T-helper 1 cell treated with Interleukin-12 subunit alpha and Interleukin-12 subunit beta and Interleukin-4 antibody, amounts not matched to agents 30 μg/mL and 1 μg/mL, for 36 hours (primary cell): ENCODE measurements around the gene BRD4.

Experiments
- H3K27ac Mint-ChIP-seq: one replicate; pipeline ENCODE4 v1.8.0; 2021; ENCODE audit warnings: mild to moderate bottlenecking, mixed read lengths
- H3K27me3 Mint-ChIP-seq: one replicate; pipeline ENCODE4 v1.8.0; 2021; ENCODE audit warnings: low read depth, mixed read lengths
- H3K36me3 Mint-ChIP-seq: one replicate; pipeline ENCODE4 v1.8.0; 2021; ENCODE audit warnings: low read depth, mixed read lengths
- H3K4me1 Mint-ChIP-seq: one replicate; pipeline ENCODE4 v1.8.0; 2021; ENCODE audit warnings: low read depth, mixed read lengths
- H3K4me3 Mint-ChIP-seq: one replicate; pipeline ENCODE4 v1.8.0; 2021; ENCODE audit warnings: mild to moderate bottlenecking, moderate library complexity, mixed read lengths
- H3K9me3 Mint-ChIP-seq: one replicate; pipeline ENCODE4 v1.8.0; 2021; ENCODE audit warnings: mixed read lengths

Gene BRD4

DNA sequence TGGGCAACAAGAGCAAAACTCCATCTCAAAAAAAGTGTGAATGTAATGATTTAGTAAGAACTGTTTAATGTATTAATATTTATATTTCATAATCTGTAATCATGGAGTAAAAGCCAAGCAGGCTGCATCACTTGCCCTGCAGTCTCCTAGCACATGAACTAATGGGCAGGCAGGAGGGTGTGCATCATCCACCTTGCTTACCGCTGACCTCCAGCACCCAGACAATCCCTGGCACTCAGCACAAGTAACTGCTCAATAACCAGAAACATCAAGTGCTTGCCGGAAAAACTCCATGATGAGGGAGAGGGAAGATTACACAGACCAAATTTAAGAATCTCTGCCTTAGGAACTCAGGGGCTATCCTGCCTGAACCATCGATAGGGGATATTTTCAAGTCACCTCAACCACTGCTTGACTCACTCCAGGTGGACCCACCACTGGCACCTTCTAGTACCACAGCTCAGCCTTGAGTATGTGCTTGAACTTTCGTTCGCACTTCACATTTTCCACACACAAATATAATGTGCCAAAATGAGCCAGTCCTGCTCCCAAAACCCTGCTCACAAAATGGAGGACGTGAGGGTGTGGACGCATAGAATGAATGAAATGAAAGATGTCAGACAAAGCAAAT, 18.6 kb downstream of the BRD4 start:
- Mint-ChIP-seq H3K27ac (no peak overlapping the region), H3K4me1 (peaks cover 54% of the 10 kb centered on the region), H3K9me3 (no peaks in the 10 kb centered on the region), H3K4me3 (no peak overlapping the region), H3K36me3 (peaks cover 1% of the 10 kb centered on the region), H3K27me3 (no peaks in the 10 kb centered on the region)

DNA sequence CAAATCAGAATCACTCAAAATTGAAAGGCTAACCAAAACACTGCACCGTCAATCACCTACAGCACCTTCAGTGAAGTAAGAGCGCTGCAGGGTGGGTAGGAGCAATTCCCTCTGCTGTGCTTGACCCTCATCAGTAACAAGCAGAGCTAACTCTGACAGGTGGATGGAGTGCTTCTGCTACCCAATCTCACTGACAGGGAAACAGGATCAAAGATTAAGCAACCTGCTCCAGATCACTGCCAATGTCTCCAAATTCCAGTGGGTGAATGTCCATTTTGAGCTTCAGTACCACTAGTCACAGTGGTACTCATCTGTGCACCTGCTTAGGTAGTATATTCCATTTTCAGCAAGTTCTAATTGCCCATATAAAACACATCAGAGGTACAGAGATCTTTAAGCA, 25.2 kb downstream of the BRD4 start:
- H3K27me3 Mint-ChIP-seq: no peaks in the 10 kb centered on the region
- H3K9me3 Mint-ChIP-seq: no peaks in the 10 kb centered on the region
- no peak overlapping the region for H3K27ac Mint-ChIP-seq
- peaks cover 1% of the 10 kb centered on the region for H3K36me3 Mint-ChIP-seq
- H3K4me3 Mint-ChIP-seq: no peak overlapping the region
- H3K4me1 Mint-ChIP-seq: peaks cover 40% of the 10 kb centered on the region

DNA sequence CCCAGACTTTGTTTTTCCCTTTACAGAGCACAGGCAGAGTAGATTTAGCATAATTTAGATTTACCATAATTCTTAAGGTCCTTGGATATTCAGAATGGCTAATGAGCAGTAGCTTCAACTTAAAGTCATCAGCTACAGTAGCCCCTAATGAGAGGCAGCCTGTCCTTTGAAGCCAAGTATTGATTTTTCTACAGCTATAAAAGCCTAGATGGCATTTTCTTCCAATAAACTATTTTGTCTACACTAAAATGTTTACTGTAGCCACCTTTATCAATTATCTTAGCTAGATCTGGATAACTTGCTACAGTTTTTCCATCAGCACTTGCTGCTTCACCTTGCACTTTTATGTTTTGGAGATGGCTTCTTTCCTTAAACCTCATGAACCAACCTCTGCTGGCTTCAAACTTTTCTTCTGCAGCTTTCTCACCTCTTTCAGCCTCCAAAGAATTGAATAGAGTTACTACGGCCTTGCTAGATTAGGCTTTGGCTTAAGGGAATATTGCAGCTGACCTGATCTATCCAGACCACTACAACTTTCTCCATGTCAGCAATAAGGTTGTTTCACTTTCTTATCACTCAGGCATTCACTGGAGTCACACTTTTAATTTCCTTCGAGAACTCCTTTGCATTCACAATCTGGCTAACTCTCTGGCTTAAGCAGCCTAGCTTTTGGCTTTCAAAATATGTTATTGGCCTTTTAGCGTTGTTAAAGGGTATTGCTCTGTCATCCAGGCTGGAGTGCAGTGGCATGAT, 26.6 kb downstream of the BRD4 start:
- Mint-ChIP-seq H3K36me3 (peaks cover 1% of the 10 kb centered on the region), H3K4me1 (peaks cover 41% of the 10 kb centered on the region), H3K27me3 (no peaks in the 10 kb centered on the region), H3K27ac (no peak overlapping the region), H3K9me3 (no peaks in the 10 kb centered on the region), H3K4me3 (no peak overlapping the region)

DNA sequence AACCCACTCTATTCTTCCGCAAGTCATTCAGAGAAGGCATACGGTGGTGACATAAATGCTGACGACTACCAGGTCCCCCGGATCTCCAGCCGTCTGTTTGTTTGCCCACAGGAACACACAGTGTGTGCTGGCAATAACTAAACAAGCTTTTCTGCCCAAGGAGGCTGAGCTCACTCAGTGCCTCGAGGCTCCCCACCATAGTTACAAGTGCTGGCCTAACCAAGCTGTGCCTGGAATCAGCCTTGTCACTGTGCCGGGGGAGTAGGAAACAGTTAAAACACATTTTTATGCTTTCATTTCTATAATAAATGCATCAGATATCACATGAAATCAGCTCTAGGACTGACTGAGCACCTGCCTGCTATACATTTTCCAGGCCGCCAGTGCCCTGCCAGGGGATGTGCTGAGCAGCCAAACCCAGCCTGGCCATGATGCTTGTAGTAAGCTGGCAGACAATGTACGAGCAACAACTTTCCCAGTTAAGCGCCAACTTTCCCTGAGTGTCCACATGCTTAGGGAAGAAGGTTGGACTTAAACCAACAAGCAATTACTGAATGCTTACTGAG, 28.1 kb downstream of the BRD4 start:
- peak overlapping the region; percentile 43 for H3K27ac Mint-ChIP-seq
- H3K4me3 Mint-ChIP-seq: no peak overlapping the region
- H3K36me3 Mint-ChIP-seq: peaks cover 2% of the 10 kb centered on the region
- H3K27me3 Mint-ChIP-seq: no peaks in the 10 kb centered on the region
- H3K9me3 Mint-ChIP-seq: no peaks in the 10 kb centered on the region
- peaks cover 47% of the 10 kb centered on the region for H3K4me1 Mint-ChIP-seq

DNA sequence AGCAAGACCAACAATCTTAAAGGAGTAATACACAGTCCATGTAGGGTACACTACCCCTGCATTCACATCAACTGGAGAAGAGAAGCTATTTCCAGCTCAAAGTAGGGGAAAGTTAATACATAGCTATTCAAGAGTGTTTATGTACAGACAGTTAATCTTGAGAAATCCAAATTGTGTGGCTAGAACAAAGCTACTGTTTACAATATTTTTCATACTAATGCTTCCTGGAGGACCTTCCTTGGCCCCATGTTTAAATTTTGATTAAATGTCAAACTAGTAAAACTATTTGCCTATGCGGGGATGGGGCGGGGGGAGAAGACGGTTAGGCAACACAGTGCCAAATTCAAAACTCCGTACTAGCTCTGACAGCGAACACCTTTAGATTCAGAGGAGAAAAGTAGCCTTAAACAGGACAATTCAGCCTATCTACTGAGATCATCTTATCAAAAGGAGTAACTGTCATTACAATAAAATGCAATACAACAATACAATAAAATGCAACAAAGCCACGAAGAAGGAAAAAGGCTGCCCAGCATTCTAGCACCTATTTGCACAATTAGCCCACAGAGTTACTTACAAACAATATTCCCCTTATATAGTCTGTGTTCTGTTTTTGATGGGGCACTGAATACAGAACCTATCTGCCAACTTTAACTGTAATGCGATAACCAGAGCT, 29.1 kb downstream of the BRD4 start:
- Mint-ChIP-seq H3K36me3 (peaks cover 2% of the 10 kb centered on the region), H3K27me3 (no peaks in the 10 kb centered on the region), H3K27ac (no peak overlapping the region), H3K9me3 (no peaks in the 10 kb centered on the region), H3K4me3 (no peak overlapping the region), H3K4me1 (peaks cover 54% of the 10 kb centered on the region)

DNA sequence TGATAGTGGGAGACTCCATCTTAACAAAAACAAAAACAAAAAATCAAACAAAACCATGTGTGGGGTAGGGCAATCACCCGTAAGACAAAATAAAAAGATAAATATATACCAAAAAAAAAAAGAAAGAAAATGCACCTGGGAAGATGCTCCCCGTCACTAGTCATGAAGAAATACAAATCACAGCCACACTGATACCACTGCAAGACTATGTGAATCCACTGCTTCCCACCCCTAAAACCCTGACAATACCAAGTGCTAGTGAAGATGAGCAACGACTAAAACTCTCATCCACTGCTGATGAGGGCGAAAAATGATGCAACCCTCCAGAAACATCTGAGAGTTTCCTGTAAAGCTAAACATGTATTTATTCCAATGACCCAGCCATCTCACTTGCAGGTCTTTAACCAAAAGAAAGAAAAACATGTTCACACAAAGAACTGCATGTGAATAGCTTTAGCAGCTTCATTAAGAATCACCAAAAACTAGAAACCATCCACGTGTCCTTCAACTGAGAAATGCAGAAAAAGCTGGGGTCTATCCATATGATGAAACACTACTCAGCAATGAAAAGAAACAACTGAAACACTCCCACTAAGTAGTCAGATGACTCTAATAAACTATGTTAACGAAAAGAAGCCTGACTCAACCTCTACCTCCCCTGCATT, 31.7 kb downstream of the BRD4 start:
- Mint-ChIP-seq H3K4me3 (peak overlapping the region; percentile 69), H3K9me3 (no peaks in the 10 kb centered on the region), H3K36me3 (peaks cover 7% of the 10 kb centered on the region), H3K4me1 (peaks cover 64% of the 10 kb centered on the region), H3K27me3 (no peaks in the 10 kb centered on the region), H3K27ac (peak overlapping the region; percentile 82)

DNA sequence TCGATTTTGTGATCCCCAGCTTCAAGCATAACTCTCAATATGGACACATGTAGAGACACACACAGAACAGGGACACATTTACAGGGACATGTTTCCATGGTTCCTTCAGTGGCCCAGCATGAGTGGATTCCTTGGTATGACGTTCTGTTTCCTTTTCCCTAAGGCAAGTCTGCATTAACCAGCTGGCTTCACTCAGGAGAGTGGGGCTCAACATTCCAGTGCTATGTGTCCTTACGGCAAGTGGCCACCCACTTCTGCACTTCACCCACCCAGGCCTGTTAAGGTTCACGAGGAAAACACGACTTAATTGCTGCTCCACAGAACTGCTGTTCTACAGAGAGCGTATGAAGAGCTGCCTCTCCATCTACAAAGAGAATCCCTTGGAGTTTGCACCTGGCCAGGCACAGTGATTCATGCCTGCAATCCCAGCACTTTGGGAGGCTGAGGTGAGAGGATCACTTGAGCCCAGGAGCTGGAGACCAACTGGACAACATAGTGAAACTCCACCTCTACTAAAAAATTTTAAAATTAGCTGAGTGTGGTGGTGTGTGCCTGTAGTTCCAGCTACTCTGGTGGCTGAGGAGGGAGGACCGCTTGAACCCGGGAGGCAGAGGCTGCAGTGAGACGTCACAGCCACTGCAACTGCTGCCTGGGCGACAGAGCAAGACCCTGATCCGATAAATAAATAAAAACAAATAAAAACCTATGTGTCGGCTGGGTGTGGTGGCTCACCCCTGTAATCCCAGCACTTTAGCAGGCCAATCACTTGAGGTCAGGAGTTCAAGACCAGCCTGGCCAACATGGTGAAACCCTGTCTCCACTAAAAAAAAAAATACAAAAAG, 32.5 kb downstream of the BRD4 start:
- H3K4me3 Mint-ChIP-seq: peak overlapping the region; percentile 7

DNA sequence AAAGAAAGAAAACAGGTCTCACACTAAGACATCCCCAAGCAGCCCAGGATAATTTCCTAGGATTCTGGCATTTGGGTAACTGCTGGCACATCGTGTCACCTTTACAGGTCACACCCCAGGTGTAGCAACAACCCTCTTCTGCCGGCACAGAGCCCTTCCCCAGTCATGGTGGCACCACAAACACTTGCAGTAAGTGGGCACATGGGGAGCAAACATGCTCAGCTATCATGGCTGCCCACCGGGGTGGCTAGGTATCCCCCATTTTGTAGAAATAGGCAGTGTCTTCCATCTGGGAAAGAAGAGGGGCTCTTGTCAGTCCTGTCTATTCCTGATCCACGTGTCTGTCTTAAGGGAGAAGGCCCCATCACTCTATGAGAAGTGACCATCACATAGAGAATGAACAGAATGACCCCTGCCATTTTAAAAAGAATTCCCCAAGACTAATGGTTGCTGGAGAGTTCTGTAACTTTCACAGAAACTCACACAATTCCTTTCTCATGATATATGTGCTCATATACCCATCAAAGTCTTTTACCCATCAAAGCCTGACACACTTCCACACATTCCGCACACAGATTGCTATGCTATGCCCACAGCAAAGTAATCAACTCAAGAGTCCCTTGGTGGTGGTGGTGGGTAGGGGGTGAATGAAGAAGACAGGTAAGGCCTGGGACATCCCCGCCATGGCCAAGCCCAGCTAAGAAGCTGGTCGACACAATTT, 33.3 kb downstream of the BRD4 start:
- Mint-ChIP-seq H3K4me3 (peak overlapping the region; percentile 55), H3K9me3 (no peaks in the 10 kb centered on the region), H3K27me3 (no peaks in the 10 kb centered on the region), H3K36me3 (peaks cover 7% of the 10 kb centered on the region), H3K27ac (peak overlapping the region; percentile 74), H3K4me1 (peaks cover 69% of the 10 kb centered on the region)

More for the DNA sequence above, 32.5 kb downstream of the BRD4 start:
- no peak overlapping the region for H3K27ac Mint-ChIP-seq
- H3K4me1 Mint-ChIP-seq: peaks cover 71% of the 10 kb centered on the region
- H3K36me3 Mint-ChIP-seq: peaks cover 7% of the 10 kb centered on the region
- no peaks in the 10 kb centered on the region for H3K9me3 Mint-ChIP-seq
- H3K27me3 Mint-ChIP-seq: no peaks in the 10 kb centered on the region

DNA sequence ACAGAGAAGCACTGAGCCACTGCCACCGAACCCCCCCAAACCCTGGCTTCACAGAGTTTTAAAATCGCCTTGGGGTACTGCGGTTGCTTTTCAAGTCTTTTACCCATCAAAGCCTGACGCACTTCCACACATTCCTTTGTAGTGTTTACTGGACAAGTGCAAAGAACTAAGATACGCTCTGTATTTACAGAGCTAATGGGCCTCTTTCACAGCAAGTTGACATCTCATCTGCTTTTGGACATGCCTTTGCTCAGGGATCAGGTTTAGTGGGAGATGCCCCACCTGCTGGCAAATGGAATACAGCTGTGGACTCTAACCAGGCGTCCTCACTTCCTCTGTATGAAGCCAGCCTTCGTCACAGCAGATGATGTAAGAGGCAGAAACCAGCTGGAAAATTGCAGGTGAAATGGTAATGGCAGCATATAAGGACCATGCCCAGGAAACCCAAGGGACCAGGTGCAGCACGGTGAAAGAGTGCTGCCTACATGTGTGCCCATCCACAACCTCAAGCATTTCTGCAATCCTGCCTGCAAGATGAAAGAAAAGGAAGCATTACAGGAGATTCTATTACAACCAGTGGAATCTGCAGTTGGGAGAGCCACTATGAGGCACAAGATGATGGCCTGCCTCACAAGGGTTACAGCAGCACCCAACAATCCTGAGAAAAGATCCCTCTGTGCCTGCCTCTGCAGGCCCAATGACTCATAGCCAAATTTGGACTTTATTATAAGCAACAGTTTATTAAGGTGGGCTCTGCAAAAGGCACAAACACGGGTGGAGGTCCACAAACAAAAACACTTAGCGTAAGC, 34.7 kb downstream of the BRD4 start:
- peak overlapping the region; percentile 75 for H3K27ac Mint-ChIP-seq
- no peaks in the 10 kb centered on the region for H3K27me3 Mint-ChIP-seq
- peaks cover 7% of the 10 kb centered on the region for H3K36me3 Mint-ChIP-seq
- peak overlapping the region; percentile 59 for H3K4me3 Mint-ChIP-seq
- H3K4me1 Mint-ChIP-seq: peaks cover 72% of the 10 kb centered on the region
- H3K9me3 Mint-ChIP-seq: no peaks in the 10 kb centered on the region

DNA sequence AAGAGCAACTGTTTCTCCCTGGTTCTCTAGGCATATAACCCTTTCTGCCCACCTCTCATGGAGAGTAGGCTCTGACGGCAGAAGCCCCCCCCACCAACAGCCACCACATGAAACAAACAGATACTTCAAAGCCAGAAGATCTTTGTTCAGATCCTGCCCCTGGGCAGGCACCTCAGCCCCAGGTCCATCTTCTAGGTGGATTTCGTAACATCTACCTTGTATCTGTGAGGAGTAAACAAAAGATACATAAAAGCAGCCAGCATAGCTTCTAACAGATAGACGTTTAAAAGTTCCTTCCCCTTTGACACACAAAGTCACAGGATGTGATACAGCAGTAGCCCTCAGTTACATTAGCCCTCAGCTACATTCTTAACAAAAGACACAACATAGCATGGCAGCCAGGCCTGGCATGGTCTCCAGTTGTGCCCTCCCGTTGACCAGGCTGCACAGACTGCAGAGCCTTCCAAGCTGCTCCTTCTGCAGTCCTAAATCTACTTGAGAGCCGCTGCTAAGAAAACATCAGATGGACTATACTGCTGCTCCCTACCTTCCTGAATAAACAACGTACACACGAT, 35.4 kb downstream of the BRD4 start:
- Mint-ChIP-seq H3K4me3 (peak overlapping the region; percentile 59), H3K9me3 (no peaks in the 10 kb centered on the region), H3K4me1 (peaks cover 72% of the 10 kb centered on the region), H3K27me3 (no peaks in the 10 kb centered on the region), H3K36me3 (peaks cover 7% of the 10 kb centered on the region), H3K27ac (peak overlapping the region; percentile 75)

DNA sequence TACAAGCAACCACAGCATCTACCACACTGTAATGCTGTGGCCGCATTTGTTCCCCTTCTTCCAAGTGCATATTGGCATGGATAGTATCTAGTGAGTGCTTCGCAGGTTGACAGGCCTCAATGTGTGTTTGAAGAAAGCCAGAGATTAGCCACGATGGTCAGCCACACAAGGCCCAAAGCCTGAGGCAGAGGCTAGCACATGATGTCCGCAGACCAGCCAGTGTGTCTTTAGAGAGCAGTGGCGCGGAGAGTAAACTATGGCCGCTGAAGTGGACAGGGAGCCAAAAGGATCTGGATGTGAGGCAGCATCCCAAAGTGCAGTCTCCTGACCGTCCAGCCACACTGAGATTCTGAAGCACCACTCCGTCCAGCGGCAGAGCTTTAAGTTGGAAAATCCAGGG, 36.0 kb downstream of the BRD4 start:
- H3K27me3 Mint-ChIP-seq: no peaks in the 10 kb centered on the region
- H3K4me1 Mint-ChIP-seq: peaks cover 78% of the 10 kb centered on the region
- peaks cover 7% of the 10 kb centered on the region for H3K36me3 Mint-ChIP-seq
- H3K4me3 Mint-ChIP-seq: no peak overlapping the region
- peak overlapping the region; percentile 42 for H3K27ac Mint-ChIP-seq
- H3K9me3 Mint-ChIP-seq: no peaks in the 10 kb centered on the region

DNA sequence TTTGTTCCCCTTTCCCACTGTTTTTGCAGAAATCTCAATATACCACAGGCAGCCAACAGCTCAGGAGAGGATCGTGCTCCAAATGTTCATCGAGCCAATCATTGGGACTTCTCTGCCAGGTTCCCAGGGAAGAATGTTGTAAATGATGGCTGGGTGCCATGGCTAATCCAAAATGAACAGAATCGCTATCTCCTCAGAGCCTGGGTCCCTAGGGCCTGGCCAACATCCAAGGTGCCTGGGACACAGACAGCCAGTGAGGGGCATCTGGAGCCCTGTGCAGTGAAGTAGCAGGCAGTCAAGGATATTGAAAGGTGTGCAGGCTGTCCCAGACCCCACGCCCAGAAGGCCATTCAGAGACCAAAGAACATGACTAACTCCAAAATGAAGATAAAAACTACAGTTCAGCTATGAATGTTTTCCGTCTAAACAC, 37.8 kb downstream of the BRD4 start:
- Mint-ChIP-seq H3K27ac (no peak overlapping the region), H3K4me1 (peaks cover 80% of the 10 kb centered on the region), H3K36me3 (peaks cover 5% of the 10 kb centered on the region), H3K27me3 (no peaks in the 10 kb centered on the region), H3K9me3 (no peaks in the 10 kb centered on the region), H3K4me3 (no peak overlapping the region)
